HEK293 (cell line): ENCODE measurements around the gene TIMM17A.

Experiments used
- CTCF ChIP-seq: fragments of 450-650 bp; formaldehyde crosslinking; IDR thresholded peaks from 2 replicates; pipeline ENCODE4 v1.5.1; 2016; ENCODE audit warnings: missing biosample characterization, missing genetic modification characterization
- RBAK ChIP-seq: fragments of 450-650 bp; formaldehyde crosslinking; IDR thresholded peaks from 2 replicates; pipeline ENCODE4 v1.5.1; 2016; ENCODE audit warnings: missing biosample characterization, missing genetic modification characterization
- ZNF223 ChIP-seq: fragments of 450-650 bp; formaldehyde crosslinking; IDR thresholded peaks from 2 replicates; pipeline ENCODE4 v1.5.1; 2016; ENCODE audit warnings: missing biosample characterization, missing genetic modification characterization
- ZNF530 ChIP-seq: fragments of 450-650 bp; formaldehyde crosslinking; IDR thresholded peaks from 2 replicates; pipeline ENCODE4 v1.5.1; 2016; ENCODE audit warnings: low read depth, missing biosample characterization, missing genetic modification characterization
- ZNF549 ChIP-seq: fragments of 450-650 bp; IDR thresholded peaks from 2 replicates; pipeline ENCODE4 v1.5.1; 2018; ENCODE audit warnings: missing biosample characterization, missing genetic modification characterization, mild to moderate bottlenecking, inconsistent platforms, moderate library complexity
- ZNF707 ChIP-seq: fragments of 450-650 bp; formaldehyde crosslinking; IDR thresholded peaks from 2 replicates; pipeline ENCODE4 v1.5.1; 2016; ENCODE audit warnings: missing biosample characterization, missing genetic modification characterization
- ZNF768 ChIP-seq: fragments of 450-650 bp; formaldehyde crosslinking; IDR thresholded peaks from 2 replicates; pipeline ENCODE4 v1.5.1; 2018; ENCODE audit warnings: missing biosample characterization, mild to moderate bottlenecking, missing genetic modification characterization
- ZSCAN23 ChIP-seq: fragments of 450-650 bp; formaldehyde crosslinking; IDR thresholded peaks from 2 replicates; pipeline ENCODE4 v1.5.1; 2016; ENCODE audit warnings: missing biosample characterization, missing genetic modification characterization
- TF ChIP-seq, protein P1 (sequence below): fragments of 450-650 bp; formaldehyde crosslinking; IDR thresholded peaks from 2 replicates; pipeline ENCODE4 v1.5.1; 2016; ENCODE audit warnings: missing biosample characterization, missing genetic modification characterization
- TF ChIP-seq, protein P2 (sequence below): fragments of 450-650 bp; formaldehyde crosslinking; IDR thresholded peaks from 2 replicates; pipeline ENCODE4 v1.5.1; 2016; ENCODE audit warnings: missing biosample characterization, missing genetic modification characterization

GRCh38 chr1:202004711-202005110, 49.4 kb downstream of the TIMM17A start:
- TF ChIP-seq RBAK (tag by site-specific recombination) = no peak
- TF ChIP-seq, protein P1, sequence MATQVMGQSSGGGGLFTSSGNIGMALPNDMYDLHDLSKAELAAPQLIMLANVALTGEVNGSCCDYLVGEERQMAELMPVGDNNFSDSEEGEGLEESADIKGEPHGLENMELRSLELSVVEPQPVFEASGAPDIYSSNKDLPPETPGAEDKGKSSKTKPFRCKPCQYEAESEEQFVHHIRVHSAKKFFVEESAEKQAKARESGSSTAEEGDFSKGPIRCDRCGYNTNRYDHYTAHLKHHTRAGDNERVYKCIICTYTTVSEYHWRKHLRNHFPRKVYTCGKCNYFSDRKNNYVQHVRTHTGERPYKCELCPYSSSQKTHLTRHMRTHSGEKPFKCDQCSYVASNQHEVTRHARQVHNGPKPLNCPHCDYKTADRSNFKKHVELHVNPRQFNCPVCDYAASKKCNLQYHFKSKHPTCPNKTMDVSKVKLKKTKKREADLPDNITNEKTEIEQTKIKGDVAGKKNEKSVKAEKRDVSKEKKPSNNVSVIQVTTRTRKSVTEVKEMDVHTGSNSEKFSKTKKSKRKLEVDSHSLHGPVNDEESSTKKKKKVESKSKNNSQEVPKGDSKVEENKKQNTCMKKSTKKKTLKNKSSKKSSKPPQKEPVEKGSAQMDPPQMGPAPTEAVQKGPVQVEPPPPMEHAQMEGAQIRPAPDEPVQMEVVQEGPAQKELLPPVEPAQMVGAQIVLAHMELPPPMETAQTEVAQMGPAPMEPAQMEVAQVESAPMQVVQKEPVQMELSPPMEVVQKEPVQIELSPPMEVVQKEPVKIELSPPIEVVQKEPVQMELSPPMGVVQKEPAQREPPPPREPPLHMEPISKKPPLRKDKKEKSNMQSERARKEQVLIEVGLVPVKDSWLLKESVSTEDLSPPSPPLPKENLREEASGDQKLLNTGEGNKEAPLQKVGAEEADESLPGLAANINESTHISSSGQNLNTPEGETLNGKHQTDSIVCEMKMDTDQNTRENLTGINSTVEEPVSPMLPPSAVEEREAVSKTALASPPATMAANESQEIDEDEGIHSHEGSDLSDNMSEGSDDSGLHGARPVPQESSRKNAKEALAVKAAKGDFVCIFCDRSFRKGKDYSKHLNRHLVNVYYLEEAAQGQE = no peak
- no peak for TF ChIP-seq ZNF707 (tag by site-specific recombination)
- TF ChIP-seq, protein P2, sequence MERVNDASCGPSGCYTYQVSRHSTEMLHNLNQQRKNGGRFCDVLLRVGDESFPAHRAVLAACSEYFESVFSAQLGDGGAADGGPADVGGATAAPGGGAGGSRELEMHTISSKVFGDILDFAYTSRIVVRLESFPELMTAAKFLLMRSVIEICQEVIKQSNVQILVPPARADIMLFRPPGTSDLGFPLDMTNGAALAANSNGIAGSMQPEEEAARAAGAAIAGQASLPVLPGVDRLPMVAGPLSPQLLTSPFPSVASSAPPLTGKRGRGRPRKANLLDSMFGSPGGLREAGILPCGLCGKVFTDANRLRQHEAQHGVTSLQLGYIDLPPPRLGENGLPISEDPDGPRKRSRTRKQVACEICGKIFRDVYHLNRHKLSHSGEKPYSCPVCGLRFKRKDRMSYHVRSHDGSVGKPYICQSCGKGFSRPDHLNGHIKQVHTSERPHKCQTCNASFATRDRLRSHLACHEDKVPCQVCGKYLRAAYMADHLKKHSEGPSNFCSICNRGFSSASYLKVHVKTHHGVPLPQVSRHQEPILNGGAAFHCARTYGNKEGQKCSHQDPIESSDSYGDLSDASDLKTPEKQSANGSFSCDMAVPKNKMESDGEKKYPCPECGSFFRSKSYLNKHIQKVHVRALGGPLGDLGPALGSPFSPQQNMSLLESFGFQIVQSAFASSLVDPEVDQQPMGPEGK (tag by site-specific recombination) = no peak
- no peak for TF ChIP-seq ZNF223 (tag by site-specific recombination)
- no peak for TF ChIP-seq CTCF
- TF ChIP-seq ZNF768 (tag by site-specific recombination) = no peak
- TF ChIP-seq ZSCAN23 (tag by site-specific recombination) = no peak
- TF ChIP-seq ZNF549 (tag by site-specific recombination) = no peak
- TF ChIP-seq ZNF530 = no peak
